ENCODE results near the gene TMPRSS3. TPM values are rescaled to one million over a fixed set of nuclear protein-coding genes. Genes with fewer than 3 reads are reported as not detected.

Gene TMPRSS3
- total RNA-seq, 4 donors from 2014 or later: 0.34 to 1.6 (median 1.0) TPM; not detected in 1

DNA sequence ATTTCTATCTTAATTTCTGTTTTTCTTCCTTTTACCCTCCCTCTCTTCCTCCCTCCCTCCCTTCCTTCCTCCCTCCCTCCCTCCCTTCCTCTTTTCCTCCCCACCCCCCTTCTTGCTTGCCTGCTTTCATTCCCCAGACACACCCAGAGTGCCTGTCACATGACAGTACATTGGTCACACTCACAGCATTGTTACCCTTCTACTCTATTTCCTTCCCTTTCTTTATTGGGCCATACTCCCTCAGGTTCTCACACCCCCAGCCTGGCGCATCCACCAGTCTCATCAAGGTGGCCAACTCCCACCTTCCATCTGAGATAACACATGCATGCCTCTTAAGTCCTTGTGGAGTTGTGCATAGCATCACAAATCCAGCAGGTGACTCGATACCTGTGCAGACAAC is 10.9 kb downstream of the TMPRSS3 start:
- H3K27me3 ChIP-seq: peaks cover 3% of the 10 kb centered on the region
- H3K4me3 ChIP-seq: no peak overlapping the region
- H3K4me1 ChIP-seq: no peaks in the 10 kb centered on the region
- H3K27ac ChIP-seq: no peak overlapping the region
- H3K36me3 ChIP-seq: no peaks in the 10 kb centered on the region
- no peak for TF ChIP-seq POLR2A (IDR thresholded peaks at IDR 0.05)
- no peak for TF ChIP-seq POLR2AphosphoS5 (IDR thresholded peaks at IDR 0.05)
- no peak for TF ChIP-seq CTCF (IDR thresholded peaks at IDR 0.05)
- TF ChIP-seq EP300 (IDR thresholded peaks at IDR 0.05): no peak
- DNase-seq (ENCODE audit: low spot score in 2 of 2): no peak
- 84% methylated on average over 2 of the region's 2 CpGs for WGBS
- H3K9me3 ChIP-seq: no peaks in the 10 kb centered on the region

DNA sequence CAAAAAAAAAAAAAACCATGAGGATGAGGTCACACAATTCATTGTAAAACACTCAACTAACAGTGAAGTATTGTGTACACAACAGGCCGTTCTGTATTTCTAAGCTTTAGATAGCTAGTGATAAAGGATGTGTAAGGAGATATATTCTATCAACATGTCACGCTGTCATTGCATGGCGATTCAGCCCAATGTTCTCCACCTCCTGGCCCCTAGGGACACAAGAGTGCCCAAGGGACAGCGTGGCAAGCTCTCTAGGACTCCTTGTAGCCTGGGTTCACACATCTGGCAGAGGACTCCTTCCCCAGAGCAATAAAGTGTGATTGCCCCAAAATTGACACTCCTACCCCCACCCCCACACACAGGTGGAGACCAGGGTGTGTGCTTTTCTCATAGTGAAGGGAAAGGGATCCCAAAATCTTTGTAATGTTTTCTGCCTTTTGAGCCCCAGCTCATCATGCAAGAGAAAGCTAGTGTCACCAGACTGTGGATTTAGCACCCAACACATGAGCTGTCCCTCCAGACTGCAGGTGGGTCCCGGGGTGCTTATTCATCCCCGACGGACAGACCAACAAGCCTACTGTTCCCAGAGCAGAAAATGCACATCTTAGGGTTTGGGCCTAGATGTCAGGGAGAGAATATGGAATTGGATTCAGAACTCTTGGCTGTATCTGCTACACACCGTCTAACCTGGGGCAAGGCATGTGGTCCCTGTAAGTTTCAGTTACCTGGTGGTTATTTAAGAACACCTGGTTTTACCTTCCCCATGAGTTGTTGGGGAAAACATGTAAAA is 11.5 kb downstream of the TMPRSS3 start:
- H3K36me3 ChIP-seq: no peaks in the 10 kb centered on the region
- no peak for DNase-seq (ENCODE audit: low spot score in 2 of 2)
- no peak overlapping the region for H3K4me3 ChIP-seq
- no peaks in the 10 kb centered on the region for H3K4me1 ChIP-seq
- 81% methylated on average over 8 of the region's 8 CpGs for WGBS
- no peak for TF ChIP-seq EP300 (IDR thresholded peaks at IDR 0.05)
- no peak for TF ChIP-seq CTCF (IDR thresholded peaks at IDR 0.05)
- TF ChIP-seq POLR2A (IDR thresholded peaks at IDR 0.05): no peak
- TF ChIP-seq POLR2AphosphoS5 (IDR thresholded peaks at IDR 0.05): no peak
- no peak overlapping the region for H3K27ac ChIP-seq
- no peaks in the 10 kb centered on the region for H3K9me3 ChIP-seq
- peaks cover 3% of the 10 kb centered on the region for H3K27me3 ChIP-seq

GRCh38 chr21:42383331-42383730 is 12.5 kb downstream of the TMPRSS3 start:
- Histone ChIP-seq H3K9me3 (no peaks in the 10 kb centered on the region), H3K27me3 (peaks cover 3% of the 10 kb centered on the region), H3K4me1 (no peaks in the 10 kb centered on the region), H3K27ac (no peak overlapping the region), H3K36me3 (no peaks in the 10 kb centered on the region), H3K4me3 (no peak overlapping the region)
- no peak for TF ChIP-seq EP300 (IDR thresholded peaks at IDR 0.05)
- TF ChIP-seq CTCF (IDR thresholded peaks at IDR 0.05): no peak
- TF ChIP-seq POLR2A (IDR thresholded peaks at IDR 0.05): no peak
- TF ChIP-seq POLR2AphosphoS5 (IDR thresholded peaks at IDR 0.05): no peak
- DNase-seq (ENCODE audit: low spot score in 2 of 2): no peak
- 91% methylated on average over 4 of the region's 6 CpGs for WGBS

- no peak for DNase-seq (ENCODE audit: low spot score in 2 of 2)
- Histone ChIP-seq H3K27me3 (peaks cover 3% of the 10 kb centered on the region), H3K9me3 (no peaks in the 10 kb centered on the region), H3K36me3 (no peaks in the 10 kb centered on the region), H3K4me3 (no peak overlapping the region), H3K27ac (no peak overlapping the region), H3K4me1 (no peaks in the 10 kb centered on the region)
- WGBS: 83% methylated on average over 4 of the region's 6 CpGs
- TF ChIP-seq POLR2A (IDR thresholded peaks at IDR 0.05) (no peak), CTCF (IDR thresholded peaks at IDR 0.05) (no peak), POLR2AphosphoS5 (IDR thresholded peaks at IDR 0.05) (no peak), EP300 (IDR thresholded peaks at IDR 0.05) (no peak)
These were observed 12.9 kb downstream of the TMPRSS3 start for GRCh38 chr21:42382915-42383314.

DNA sequence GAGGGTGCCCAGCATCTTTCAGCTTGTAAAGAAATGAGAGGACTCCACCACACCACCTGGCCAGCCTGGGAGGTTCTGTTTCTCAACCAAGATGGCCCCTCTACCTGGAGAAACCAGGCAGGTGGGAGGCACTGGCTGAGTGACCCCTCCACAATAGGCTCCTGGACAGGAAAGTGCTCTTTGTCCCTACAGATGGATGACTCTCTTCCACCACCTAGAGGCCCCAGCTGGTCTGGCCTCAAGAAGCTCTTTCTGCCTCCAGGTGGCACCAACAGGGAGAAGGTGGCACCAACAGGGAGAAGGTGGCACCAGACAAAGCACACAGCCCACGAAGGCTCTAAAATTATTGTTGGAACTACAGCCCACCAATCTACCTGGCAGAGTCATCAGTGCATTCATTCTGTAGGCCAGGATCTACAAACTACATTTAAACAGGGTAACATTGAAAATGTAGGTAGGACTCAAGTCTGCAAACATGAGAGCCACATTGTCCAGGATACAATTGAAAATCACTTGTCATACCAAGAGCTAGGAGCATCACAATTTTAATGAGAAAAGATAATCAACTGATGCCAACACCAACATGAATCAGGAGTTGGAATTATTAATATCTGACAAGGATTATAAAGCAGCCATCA is 14.4 kb downstream of the TMPRSS3 start:
- Histone ChIP-seq H3K27me3 (peaks cover 11% of the 10 kb centered on the region), H3K9me3 (no peaks in the 10 kb centered on the region), H3K36me3 (no peaks in the 10 kb centered on the region), H3K4me3 (no peak overlapping the region), H3K27ac (no peak overlapping the region), H3K4me1 (no peaks in the 10 kb centered on the region)
- TF ChIP-seq POLR2A (IDR thresholded peaks at IDR 0.05) (no peak), POLR2AphosphoS5 (IDR thresholded peaks at IDR 0.05) (no peak), EP300 (IDR thresholded peaks at IDR 0.05) (no peak), CTCF (IDR thresholded peaks at IDR 0.05) (no peak)
- WGBS: 89% methylated on average over 1 of the region's 1 CpG
- no peak for DNase-seq (ENCODE audit: low spot score in 2 of 2)
